ENCODE measurements around the gene TMX4. TPM values are rescaled to one million over a fixed set of nuclear protein-coding genes. Genes with fewer than 3 reads are reported as not detected.

Gene TMX4
- polyA plus RNA-seq, 1 donor (not counting 4 experiments of a cell fraction or from before 2014, with no cell fraction given) = 5.9 TPM

GRCh38 chr20:7943891-7944290, 75.7 kb downstream of the TMX4 start:
- DNase-seq (ENCODE audit: low read depth, low spot score) = no peak
- Histone ChIP-seq H3K9me3 (ENCODE audit: control insufficient read depth, low read depth, low read length) (no peaks in the 10 kb centered on the region), H3K79me2 (ENCODE audit: control insufficient read depth, insufficient read depth, low read length) (no peaks in the 10 kb centered on the region), H3K36me3 (ENCODE audit: control insufficient read depth in 2 of 2, extremely low read depth in 1 of 2, insufficient read depth in 2 of 2, low read length in 2 of 2) (no peaks in the 10 kb centered on the region), H4K20me1 (ENCODE audit: control insufficient read depth, extremely low read depth, insufficient read depth, low read length) (no peaks in the 10 kb centered on the region), H2AFZ (ENCODE audit: control insufficient read depth, low read length) (no peak overlapping the region), H3K9me1 (ENCODE audit: control insufficient read depth, extremely low read depth, insufficient read depth, low read length) (no peaks in the 10 kb centered on the region), H3K27ac (ENCODE audit: control insufficient read depth, insufficient read depth, low read length) (no peak overlapping the region), H3K4me1 (ENCODE audit: control insufficient read depth, extremely low read depth, insufficient read depth, low read length) (no peaks in the 10 kb centered on the region), H3K27me3 (ENCODE audit: control insufficient read depth, extremely low read depth, insufficient read depth, low read length) (no peaks in the 10 kb centered on the region), H3K9ac (ENCODE audit: control insufficient read depth, extremely low read depth, insufficient read depth, low read length) (no peak overlapping the region), H3K4me2 (ENCODE audit: control insufficient read depth, extremely low read depth, insufficient read depth, low read depth, low read length) (no peak overlapping the region), H3K4me3 (ENCODE audit: control insufficient read depth in 2 of 3, extremely low read depth in 1 of 3, insufficient read depth in 2 of 3, low read depth in 1 of 3, low read length in 3 of 3) (no peak overlapping the region)
- TF ChIP-seq CTCF (optimal IDR thresholded peaks at IDR 0.05 in 1 of 3, IDR thresholded peaks at IDR 0.05 in 1 of 3, conservative IDR thresholded peaks at IDR 0.05 in 1 of 3; ENCODE audit: extremely low read depth in 1 of 3, insufficient read depth in 2 of 3, low read length in 3 of 3) (no peak), EZH2 (IDR thresholded peaks at IDR 0.05; ENCODE audit: low read length) (no peak)
- dilution Hi-C loops (cut with MboI; ENCODE audit: extremely low pct_ligation_motif_present, low sequenced_read_pairs) = no loop called here
- no peak for FAIRE-seq

GRCh38 chr20:7940341-7940740, 79.2 kb downstream of the TMX4 start, which contains the start of gene HAO1:
Gene HAO1 (minus strand): TSS chr20:7940458. CDS start chr20:7940422, 36 bp downstream.
- DNase-seq (ENCODE audit: low read depth, low spot score) (no peak), FAIRE-seq (no peak)
- dilution Hi-C loops (cut with MboI; ENCODE audit: extremely low pct_ligation_motif_present, low sequenced_read_pairs) = no loop called here
- Histone ChIP-seq H2AFZ (ENCODE audit: control insufficient read depth, low read length) (peak within 1 kb of the TSS; percentile 16), H3K27me3 (ENCODE audit: control insufficient read depth, extremely low read depth, insufficient read depth, low read length) (no peaks in the 10 kb centered on the region), H4K20me1 (ENCODE audit: control insufficient read depth, extremely low read depth, insufficient read depth, low read length) (no peaks in the 10 kb centered on the region), H3K79me2 (ENCODE audit: control insufficient read depth, insufficient read depth, low read length) (no peaks in the 10 kb centered on the region), H3K9ac (ENCODE audit: control insufficient read depth, extremely low read depth, insufficient read depth, low read length) (no peak within 1 kb of the TSS), H3K4me3 (ENCODE audit: control insufficient read depth in 2 of 3, extremely low read depth in 1 of 3, insufficient read depth in 2 of 3, low read depth in 1 of 3, low read length in 3 of 3) (no peak within 1 kb of the TSS), H3K27ac (ENCODE audit: control insufficient read depth, insufficient read depth, low read length) (no peak within 1 kb of the TSS), H3K36me3 (ENCODE audit: control insufficient read depth in 2 of 2, extremely low read depth in 1 of 2, insufficient read depth in 2 of 2, low read length in 2 of 2) (no peaks in the 10 kb centered on the region), H3K9me3 (ENCODE audit: control insufficient read depth, low read depth, low read length) (no peaks in the 10 kb centered on the region), H3K4me2 (ENCODE audit: control insufficient read depth, extremely low read depth, insufficient read depth, low read depth, low read length) (no peak within 1 kb of the TSS), H3K9me1 (ENCODE audit: control insufficient read depth, extremely low read depth, insufficient read depth, low read length) (no peaks in the 10 kb centered on the region), H3K4me1 (ENCODE audit: control insufficient read depth, extremely low read depth, insufficient read depth, low read length) (no peaks in the 10 kb centered on the region)
- no peak for TF ChIP-seq EZH2 (IDR thresholded peaks at IDR 0.05; ENCODE audit: low read length)
- no peak for TF ChIP-seq CTCF (optimal IDR thresholded peaks at IDR 0.05 in 1 of 3, IDR thresholded peaks at IDR 0.05 in 1 of 3, conservative IDR thresholded peaks at IDR 0.05 in 1 of 3; ENCODE audit: extremely low read depth in 1 of 3, insufficient read depth in 2 of 3, low read length in 3 of 3)

Measured in keratinocyte (primary cell).